Measurements from ENCODE around the gene RARG. TPM values are rescaled to one million over a fixed set of nuclear protein-coding genes. Genes with fewer than 3 reads are reported as not detected.

Gene RARG
- total RNA-seq, 1 experiment from 2014 or later: 77.2 TPM

GRCh38 chr12:53239643-53240258 is 7.7 kb upstream of the RARG start:
- no peaks in the 10 kb centered on the region for H3K9me3 Mint-ChIP-seq
- H3K27ac Mint-ChIP-seq: no peak overlapping the region
- ATAC-seq (no peak), DNase-seq (ENCODE audit: low spot score) (no peak)
- ChIA-PET POLR2A (interaction anchor here (0.6 kb wide), 1 partner anchor 23 kb away, joined by 3 read pairs; no protein-coding TSS in a partner anchor), CTCF (interaction anchor here (0.7 to 7.3 kb wide), 8 partner anchors 12 to 413 kb away, joined by 3 to 138 read pairs (median 16); partner anchors contain the start of genes ESPL1 and PFDN5)
- TF ChIP-seq E2F5 (CRISPR knock-in tag; IDR thresholded peaks at IDR 0.05) (no peak), CREM (CRISPR knock-in tag; IDR thresholded peaks at IDR 0.05) (no peak), RORB (CRISPR knock-in tag; IDR thresholded peaks at IDR 0.05) (no peak), ELF4 (CRISPR knock-in tag; IDR thresholded peaks at IDR 0.05; ENCODE audit: low read depth) (no peak), ZNF423 (CRISPR knock-in tag; IDR thresholded peaks at IDR 0.05) (no peak), EMX1 (CRISPR knock-in tag; IDR thresholded peaks at IDR 0.05) (no peak), FOXJ3 (CRISPR knock-in tag; IDR thresholded peaks at IDR 0.05; ENCODE audit: borderline replicate concordance) (no peak), JAZF1 (CRISPR knock-in tag; IDR thresholded peaks at IDR 0.05) (no peak), GTF2I (CRISPR knock-in tag; conservative IDR thresholded peaks at IDR 0.05) (no peak), SMAD3 (CRISPR knock-in tag; IDR thresholded peaks at IDR 0.05; ENCODE audit: borderline replicate concordance) (no peak), FOXK1 (CRISPR knock-in tag; IDR thresholded peaks at IDR 0.05) (no peak)
- TF ChIP-seq, protein P1, sequence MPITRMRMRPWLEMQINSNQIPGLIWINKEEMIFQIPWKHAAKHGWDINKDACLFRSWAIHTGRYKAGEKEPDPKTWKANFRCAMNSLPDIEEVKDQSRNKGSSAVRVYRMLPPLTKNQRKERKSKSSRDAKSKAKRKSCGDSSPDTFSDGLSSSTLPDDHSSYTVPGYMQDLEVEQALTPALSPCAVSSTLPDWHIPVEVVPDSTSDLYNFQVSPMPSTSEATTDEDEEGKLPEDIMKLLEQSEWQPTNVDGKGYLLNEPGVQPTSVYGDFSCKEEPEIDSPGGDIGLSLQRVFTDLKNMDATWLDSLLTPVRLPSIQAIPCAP (CRISPR knock-in tag; IDR thresholded peaks at IDR 0.05): no peak
- TF ChIP-seq, protein P2, sequence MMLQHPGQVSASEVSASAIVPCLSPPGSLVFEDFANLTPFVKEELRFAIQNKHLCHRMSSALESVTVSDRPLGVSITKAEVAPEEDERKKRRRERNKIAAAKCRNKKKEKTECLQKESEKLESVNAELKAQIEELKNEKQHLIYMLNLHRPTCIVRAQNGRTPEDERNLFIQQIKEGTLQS (CRISPR knock-in tag; conservative IDR thresholded peaks at IDR 0.05): no peak
- no peak overlapping the region for H3K4me3 Mint-ChIP-seq
- H3K27me3 Mint-ChIP-seq (ENCODE audit: low read depth): peaks cover 5% of the 10 kb centered on the region; the same call in 1 of the 2 replicates
- H3K4me1 Mint-ChIP-seq: peaks cover 59% of the 10 kb centered on the region
- H3K36me3 Mint-ChIP-seq: no peaks in the 10 kb centered on the region

DNA sequence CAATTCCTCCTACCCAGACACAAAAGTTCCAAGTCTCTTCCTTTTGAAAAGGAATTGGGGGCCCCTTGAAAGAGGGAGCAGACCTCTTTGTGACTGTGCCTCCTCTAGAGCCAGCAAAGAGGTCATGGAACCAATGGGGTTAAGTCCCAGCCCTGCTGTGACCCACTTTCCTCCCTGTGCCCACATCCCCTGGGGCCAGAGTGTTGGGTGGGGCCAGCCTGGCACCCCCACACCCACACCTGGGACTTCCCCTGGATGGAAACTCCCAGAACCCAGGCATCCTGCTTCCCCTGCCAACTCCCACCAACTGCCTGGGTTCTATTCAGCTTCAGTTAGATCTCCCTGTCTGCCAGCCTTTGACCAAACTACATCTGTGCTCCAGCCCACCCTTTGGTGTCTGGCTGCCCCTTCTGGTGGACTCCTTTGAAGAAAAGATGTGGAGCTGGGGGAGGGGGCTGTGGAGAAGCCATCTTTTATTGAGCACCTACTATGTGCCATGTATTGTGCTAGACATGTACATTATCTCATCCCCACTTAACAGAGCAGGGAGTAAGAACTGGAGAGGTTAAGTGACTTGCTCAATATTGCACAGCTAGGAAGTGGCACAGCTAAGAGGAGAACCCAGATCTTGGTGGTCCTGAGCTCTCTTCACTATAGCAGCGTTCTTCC is 4.6 kb upstream of the RARG start:
- peaks cover 5% of the 10 kb centered on the region; the same call in 1 of the 2 replicates for H3K27me3 Mint-ChIP-seq (ENCODE audit: low read depth)
- ATAC-seq (no peak), DNase-seq (ENCODE audit: low spot score) (no peak)
- H3K27ac Mint-ChIP-seq: no peak overlapping the region
- H3K36me3 Mint-ChIP-seq: no peaks in the 10 kb centered on the region
- CTCF ChIA-PET: interaction anchor here (0.6 to 10.2 kb wide), 7 partner anchors 12 to 189 kb away, joined by 4 to 82 read pairs (median 5); partner anchors contain the start of genes AAAS and ESPL1
- peaks cover 59% of the 10 kb centered on the region for H3K4me1 Mint-ChIP-seq
- no peaks in the 10 kb centered on the region for H3K9me3 Mint-ChIP-seq
- POLR2A ChIA-PET: interaction anchor here (0.5 to 1.1 kb wide), 4 partner anchors 12 to 60 kb away, joined by 3 to 4 read pairs (median 4); no protein-coding TSS in a partner anchor
- no peak overlapping the region for H3K4me3 Mint-ChIP-seq
- no peak for TF ChIP-seq ZNF423 (CRISPR knock-in tag; IDR thresholded peaks at IDR 0.05)
- TF ChIP-seq USF1 (CRISPR knock-in tag; IDR thresholded peaks at IDR 0.05): no peak
- no peak for TF ChIP-seq AR (CRISPR knock-in tag; IDR thresholded peaks at IDR 0.05)
- TF ChIP-seq, protein P3, sequence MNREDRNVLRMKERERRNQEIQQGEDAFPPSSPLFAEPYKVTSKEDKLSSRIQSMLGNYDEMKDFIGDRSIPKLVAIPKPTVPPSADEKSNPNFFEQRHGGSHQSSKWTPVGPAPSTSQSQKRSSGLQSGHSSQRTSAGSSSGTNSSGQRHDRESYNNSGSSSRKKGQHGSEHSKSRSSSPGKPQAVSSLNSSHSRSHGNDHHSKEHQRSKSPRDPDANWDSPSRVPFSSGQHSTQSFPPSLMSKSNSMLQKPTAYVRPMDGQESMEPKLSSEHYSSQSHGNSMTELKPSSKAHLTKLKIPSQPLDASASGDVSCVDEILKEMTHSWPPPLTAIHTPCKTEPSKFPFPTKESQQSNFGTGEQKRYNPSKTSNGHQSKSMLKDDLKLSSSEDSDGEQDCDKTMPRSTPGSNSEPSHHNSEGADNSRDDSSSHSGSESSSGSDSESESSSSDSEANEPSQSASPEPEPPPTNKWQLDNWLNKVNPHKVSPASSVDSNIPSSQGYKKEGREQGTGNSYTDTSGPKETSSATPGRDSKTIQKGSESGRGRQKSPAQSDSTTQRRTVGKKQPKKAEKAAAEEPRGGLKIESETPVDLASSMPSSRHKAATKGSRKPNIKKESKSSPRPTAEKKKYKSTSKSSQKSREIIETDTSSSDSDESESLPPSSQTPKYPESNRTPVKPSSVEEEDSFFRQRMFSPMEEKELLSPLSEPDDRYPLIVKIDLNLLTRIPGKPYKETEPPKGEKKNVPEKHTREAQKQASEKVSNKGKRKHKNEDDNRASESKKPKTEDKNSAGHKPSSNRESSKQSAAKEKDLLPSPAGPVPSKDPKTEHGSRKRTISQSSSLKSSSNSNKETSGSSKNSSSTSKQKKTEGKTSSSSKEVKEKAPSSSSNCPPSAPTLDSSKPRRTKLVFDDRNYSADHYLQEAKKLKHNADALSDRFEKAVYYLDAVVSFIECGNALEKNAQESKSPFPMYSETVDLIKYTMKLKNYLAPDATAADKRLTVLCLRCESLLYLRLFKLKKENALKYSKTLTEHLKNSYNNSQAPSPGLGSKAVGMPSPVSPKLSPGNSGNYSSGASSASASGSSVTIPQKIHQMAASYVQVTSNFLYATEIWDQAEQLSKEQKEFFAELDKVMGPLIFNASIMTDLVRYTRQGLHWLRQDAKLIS (CRISPR knock-in tag; IDR thresholded peaks at IDR 0.05; ENCODE audit: borderline replicate concordance): no peak
- TF ChIP-seq NR1H2 (CRISPR knock-in tag; IDR thresholded peaks at IDR 0.05): no peak
- TF ChIP-seq ZNF671 (CRISPR knock-in tag; IDR thresholded peaks at IDR 0.05): no peak
- no peak for TF ChIP-seq NFATC4 (CRISPR knock-in tag; IDR thresholded peaks at IDR 0.05)
- TF ChIP-seq GTF2I (CRISPR knock-in tag; conservative IDR thresholded peaks at IDR 0.05): no peak
- no peak for TF ChIP-seq SMAD4 (CRISPR knock-in tag; IDR thresholded peaks at IDR 0.05)
- TF ChIP-seq, protein P4, sequence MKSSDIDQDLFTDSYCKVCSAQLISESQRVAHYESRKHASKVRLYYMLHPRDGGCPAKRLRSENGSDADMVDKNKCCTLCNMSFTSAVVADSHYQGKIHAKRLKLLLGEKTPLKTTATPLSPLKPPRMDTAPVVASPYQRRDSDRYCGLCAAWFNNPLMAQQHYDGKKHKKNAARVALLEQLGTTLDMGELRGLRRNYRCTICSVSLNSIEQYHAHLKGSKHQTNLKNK (CRISPR knock-in tag; IDR thresholded peaks at IDR 0.05): no peak
- no peak for TF ChIP-seq FOXP1 (CRISPR knock-in tag; IDR thresholded peaks at IDR 0.05; ENCODE audit: borderline replicate concordance)
- no peak for TF ChIP-seq ZBTB21 (CRISPR knock-in tag; IDR thresholded peaks at IDR 0.05; ENCODE audit: borderline replicate concordance)
